Body of pancreas (tissue), 4 donors: Measurements from ENCODE around the gene VEGFA.

Experiments used
- POLR2A ChIP-seq, 3 donors: fragments of 450-650 bp; IDR thresholded peaks; one replicate each; pipeline ENCODE4 v1.6.1; 2016; ENCODE audit warnings: antibody characterized with exemption in 3 of 3, mild to moderate bottlenecking in 2 of 3
- TF ChIP-seq, protein P1 (sequence below), 7 experiments: fragments of 450-650 bp in 4 of 7; fragments of 200-600 bp in 3 of 7; sonication (generic) in 3 of 7; IDR thresholded peaks; one replicate each; pipeline ENCODE4 v1.5.1; 2016 to 2019; ENCODE audit warnings: antibody characterized with exemption in 7 of 7

DNA sequence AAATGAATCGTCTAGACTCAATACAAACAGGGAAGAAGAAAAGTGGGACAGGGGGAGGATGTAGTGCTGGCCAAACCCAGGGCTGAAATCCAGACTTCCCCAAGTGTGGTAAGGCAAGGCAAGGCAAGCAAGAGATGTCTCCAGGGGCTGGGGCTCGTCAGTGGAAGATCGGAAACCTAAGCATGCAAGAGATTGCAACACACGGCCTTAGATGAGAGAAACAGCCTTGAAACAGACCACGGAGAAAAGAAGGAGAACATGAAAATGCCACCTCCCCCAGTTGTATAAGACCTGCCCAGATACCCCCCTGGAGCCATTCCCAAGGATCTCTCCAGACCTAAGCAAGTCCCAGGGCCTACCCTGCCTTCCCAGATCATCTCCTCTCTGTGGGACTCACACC is 20.0 kb downstream of the VEGFA start:
- TF ChIP-seq POLR2A (IDR thresholded peaks at IDR 0.05) = no peak
- TF ChIP-seq, protein P1, sequence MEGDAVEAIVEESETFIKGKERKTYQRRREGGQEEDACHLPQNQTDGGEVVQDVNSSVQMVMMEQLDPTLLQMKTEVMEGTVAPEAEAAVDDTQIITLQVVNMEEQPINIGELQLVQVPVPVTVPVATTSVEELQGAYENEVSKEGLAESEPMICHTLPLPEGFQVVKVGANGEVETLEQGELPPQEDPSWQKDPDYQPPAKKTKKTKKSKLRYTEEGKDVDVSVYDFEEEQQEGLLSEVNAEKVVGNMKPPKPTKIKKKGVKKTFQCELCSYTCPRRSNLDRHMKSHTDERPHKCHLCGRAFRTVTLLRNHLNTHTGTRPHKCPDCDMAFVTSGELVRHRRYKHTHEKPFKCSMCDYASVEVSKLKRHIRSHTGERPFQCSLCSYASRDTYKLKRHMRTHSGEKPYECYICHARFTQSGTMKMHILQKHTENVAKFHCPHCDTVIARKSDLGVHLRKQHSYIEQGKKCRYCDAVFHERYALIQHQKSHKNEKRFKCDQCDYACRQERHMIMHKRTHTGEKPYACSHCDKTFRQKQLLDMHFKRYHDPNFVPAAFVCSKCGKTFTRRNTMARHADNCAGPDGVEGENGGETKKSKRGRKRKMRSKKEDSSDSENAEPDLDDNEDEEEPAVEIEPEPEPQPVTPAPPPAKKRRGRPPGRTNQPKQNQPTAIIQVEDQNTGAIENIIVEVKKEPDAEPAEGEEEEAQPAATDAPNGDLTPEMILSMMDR (IDR thresholded peaks at IDR 0.05) = no peak
